GM12865 (cell line): Measurements from ENCODE around the gene PELI3.

Experiments used
- DNase-seq: peaks from one replicate; pipeline ENCODE4 v3.0.0; 2010; ENCODE audit warnings: low read depth
- H3K4me3 ChIP-seq: 2 replicates; pipeline ENCODE4 v1.5.1; 2011; ENCODE audit warnings: mild to moderate bottlenecking, low read depth, low read length, control low read depth
- CTCF ChIP-seq: IDR thresholded peaks from 2 replicates; pipeline ENCODE4 v1.5.1; 2011; ENCODE audit warnings: low read length, control low read depth, low read depth, inconsistent platforms; ENCODE audit not compliant: insufficient read depth; ENCODE audit errors: missing control alignments

PELI3 gene

GRCh38 chr11:66505276-66505816 lies 38.6 kb downstream of the PELI3 start:
- DNase-seq, result no peak
- no peak overlapping the region for H3K4me3 ChIP-seq
- no peak for TF ChIP-seq CTCF

GRCh38 chr11:66509131-66509561 lies 42.4 kb downstream of the PELI3 start:
- no peak overlapping the region for H3K4me3 ChIP-seq
- DNase-seq, result no peak
- TF ChIP-seq CTCF, result no peak

- peak within 1 kb of the TSS; percentile 87 for H3K4me3 ChIP-seq
- TF ChIP-seq CTCF, result no peak
- peak; percentile 80 for DNase-seq
These were observed 43.7 kb downstream of the PELI3 start, which contains the start of gene BBS1 for GRCh38 chr11:66510271-66510989. Gene BBS1 (plus strand): TSS chr11:66510635. CDS start chr11:66510660, 25 bp downstream.

- TF ChIP-seq CTCF, result no peak
- no peak for DNase-seq
- peak overlapping the region; percentile 87 for H3K4me3 ChIP-seq
These were observed 44.3 kb downstream of the PELI3 start for GRCh38 chr11:66510990-66511339.

- no peak overlapping the region for H3K4me3 ChIP-seq
- no peak for TF ChIP-seq CTCF
- DNase-seq, result no peak
These were observed 56.9 kb downstream of the PELI3 start for GRCh38 chr11:66523611-66524010.

GRCh38 chr11:66524304-66525040 lies 57.8 kb downstream of the PELI3 start:
- TF ChIP-seq CTCF, result no peak
- H3K4me3 ChIP-seq, result no peak overlapping the region
- no peak for DNase-seq
